MM.1S (cell line): Measurements from ENCODE around the gene IGF2.

Experiments
- EZH2phosphoT487 ChIP-seq: fragments of 300-600 bp; sonication (generic); IDR thresholded peaks from 2 replicates; pipeline ENCODE4 v1.6.1; 2018; ENCODE audit warnings: antibody characterized with exemption, low read length
- TF ChIP-seq, protein P1 (sequence below): fragments of 300-600 bp; sonication (generic); IDR thresholded peaks from 2 replicates; pipeline ENCODE4 v1.5.1; 2016; ENCODE audit warnings: antibody characterized with exemption, low read length, mixed read lengths

DNA sequence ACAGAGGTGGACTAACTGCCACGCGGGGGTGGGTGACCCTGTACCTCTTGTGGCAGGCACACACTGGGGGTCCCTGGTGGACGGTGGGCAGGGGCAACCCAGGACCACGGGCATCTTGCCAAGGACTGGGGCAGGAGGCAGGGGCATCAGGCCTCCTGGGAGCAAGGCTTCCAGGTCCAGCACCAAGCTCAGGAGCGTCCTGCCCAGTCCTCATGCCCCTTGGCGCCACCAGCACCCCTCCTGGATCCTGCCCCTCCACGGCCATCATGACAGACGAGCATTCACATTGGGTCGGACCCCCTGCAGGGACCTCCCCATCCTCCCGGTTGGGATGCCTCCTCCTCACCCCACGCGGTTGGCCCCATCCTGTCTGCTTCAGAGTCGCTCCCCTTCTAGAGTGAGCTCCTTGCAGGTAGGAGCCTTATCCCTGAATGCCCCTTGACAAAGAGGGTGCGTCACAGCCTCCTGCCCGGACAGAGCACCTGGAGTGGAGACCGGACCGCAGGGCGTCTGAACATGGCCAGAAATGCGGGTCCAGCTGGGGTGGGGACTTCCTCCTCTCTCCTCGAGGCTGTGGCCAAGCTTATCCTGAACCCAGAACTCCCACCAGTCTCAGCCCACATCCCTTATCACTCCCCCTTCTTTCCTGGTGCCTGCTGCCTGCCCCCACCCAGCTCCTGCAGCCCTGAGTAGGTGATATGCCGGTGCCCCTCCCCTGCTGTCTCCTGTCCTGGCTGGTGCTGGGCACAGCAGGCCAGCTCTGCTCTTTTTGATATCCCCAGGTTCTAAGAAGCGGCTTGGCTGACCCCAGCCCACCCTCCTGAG, 40.3 kb downstream of the IGF2 start:
- TF ChIP-seq, protein P1, sequence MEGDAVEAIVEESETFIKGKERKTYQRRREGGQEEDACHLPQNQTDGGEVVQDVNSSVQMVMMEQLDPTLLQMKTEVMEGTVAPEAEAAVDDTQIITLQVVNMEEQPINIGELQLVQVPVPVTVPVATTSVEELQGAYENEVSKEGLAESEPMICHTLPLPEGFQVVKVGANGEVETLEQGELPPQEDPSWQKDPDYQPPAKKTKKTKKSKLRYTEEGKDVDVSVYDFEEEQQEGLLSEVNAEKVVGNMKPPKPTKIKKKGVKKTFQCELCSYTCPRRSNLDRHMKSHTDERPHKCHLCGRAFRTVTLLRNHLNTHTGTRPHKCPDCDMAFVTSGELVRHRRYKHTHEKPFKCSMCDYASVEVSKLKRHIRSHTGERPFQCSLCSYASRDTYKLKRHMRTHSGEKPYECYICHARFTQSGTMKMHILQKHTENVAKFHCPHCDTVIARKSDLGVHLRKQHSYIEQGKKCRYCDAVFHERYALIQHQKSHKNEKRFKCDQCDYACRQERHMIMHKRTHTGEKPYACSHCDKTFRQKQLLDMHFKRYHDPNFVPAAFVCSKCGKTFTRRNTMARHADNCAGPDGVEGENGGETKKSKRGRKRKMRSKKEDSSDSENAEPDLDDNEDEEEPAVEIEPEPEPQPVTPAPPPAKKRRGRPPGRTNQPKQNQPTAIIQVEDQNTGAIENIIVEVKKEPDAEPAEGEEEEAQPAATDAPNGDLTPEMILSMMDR, result no peak
- no peak for TF ChIP-seq EZH2phosphoT487
